WTC11 (cell line): ENCODE measurements around the gene SCEL. TPM values are rescaled to one million over a fixed set of nuclear protein-coding genes. Genes with fewer than 3 reads are reported as not detected.

Experiments used
- ATAC-seq: fragments of 200-7000 bp; cut with Tn5 transposase; 2 replicates; pipeline ENCODE4 v1.10.0; 2021; ENCODE audit warnings: mild to moderate bottlenecking, moderate library complexity
- CTCF ChIA-PET: fragments of 300-600 bp; sonication (Branson Sonifier 250); formaldehyde crosslinking; loops from one replicate; lab custom pipeline; 2021; ENCODE audit warnings: antibody characterized with exemption; lab: Charles Lee
- POLR2A ChIA-PET: fragments of 350-600 bp; sonication (Branson Sonifier 250); formaldehyde crosslinking; loops from one replicate; lab custom pipeline; 2021; ENCODE audit warnings: antibody characterized with exemption; lab: Charles Lee
- DNase-seq: peaks from one replicate; pipeline ENCODE4 v3.0.0; 2021; ENCODE audit warnings: low spot score
- H3K27ac Mint-ChIP-seq: 2 replicates; pipeline ENCODE4 v1.8.0; 2021; ENCODE audit warnings: mixed read lengths
- H3K27me3 Mint-ChIP-seq: 2 replicates; pipeline ENCODE4 v1.8.0; 2021; ENCODE audit warnings: low read depth, mild to moderate bottlenecking, moderate library complexity, mixed read lengths
- H3K36me3 Mint-ChIP-seq: 2 replicates; pipeline ENCODE4 v1.8.0; 2021; ENCODE audit warnings: mixed read lengths
- H3K4me1 Mint-ChIP-seq: 2 replicates; pipeline ENCODE4 v1.8.0; 2022; ENCODE audit warnings: mixed read lengths
- H3K4me3 Mint-ChIP-seq: 2 replicates; pipeline ENCODE4 v1.8.0; 2021; ENCODE audit warnings: mild to moderate bottlenecking, moderate library complexity, mixed read lengths
- H3K9me3 Mint-ChIP-seq: 2 replicates; pipeline ENCODE4 v1.8.0; 2021; ENCODE audit warnings: mixed read lengths
- ATF2 ChIP-seq: sonication (generic); formaldehyde crosslinking; IDR thresholded peaks from 2 replicates; pipeline ENCODE4 v1.8.1; 2022; ENCODE audit warnings: low read depth, missing genetic modification reagents, borderline replicate concordance
- CREB1 ChIP-seq: sonication (generic); formaldehyde crosslinking; IDR thresholded peaks from 2 replicates; pipeline ENCODE4 v1.8.0; 2023; ENCODE audit warnings: mild to moderate bottlenecking, missing genetic modification reagents
- ESRRA ChIP-seq: sonication (generic); formaldehyde crosslinking; IDR thresholded peaks from 2 replicates; pipeline ENCODE4 v1.8.1; 2022; ENCODE audit warnings: mild to moderate bottlenecking, missing genetic modification reagents, borderline replicate concordance
- IRF1 ChIP-seq: sonication (generic); formaldehyde crosslinking; IDR thresholded peaks from 2 replicates; pipeline ENCODE4 v1.8.0; 2023; ENCODE audit warnings: missing genetic modification reagents
- KAT7 ChIP-seq: sonication (generic); formaldehyde crosslinking; IDR thresholded peaks from 2 replicates; pipeline ENCODE4 v1.8.1; 2023; ENCODE audit warnings: missing genetic modification reagents, mild to moderate bottlenecking, borderline replicate concordance
- OVOL2 ChIP-seq: fragments of 250-450 bp; sonication (Bioruptor Pico); IDR thresholded peaks from 2 replicates; pipeline ENCODE4 v1.9.0; 2021; ENCODE audit warnings: mild to moderate bottlenecking, borderline replicate concordance
- RORB ChIP-seq: fragments of 250-450 bp; sonication (Bioruptor Pico); IDR thresholded peaks from 2 replicates; pipeline ENCODE4 v1.9.0; 2021; ENCODE audit warnings: mild to moderate bottlenecking
- STAT6 ChIP-seq: sonication (generic); formaldehyde crosslinking; conservative IDR thresholded peaks from 2 replicates; pipeline ENCODE4 v1.8.1; 2023; ENCODE audit warnings: mild to moderate bottlenecking, low read depth, missing genetic modification reagents, moderate library complexity
- TCF7 ChIP-seq: sonication (generic); formaldehyde crosslinking; IDR thresholded peaks from 2 replicates; pipeline ENCODE4 v1.8.0; 2022; ENCODE audit warnings: mild to moderate bottlenecking, low read depth, missing genetic modification reagents, moderate library complexity
- TEAD4 ChIP-seq: sonication (generic); formaldehyde crosslinking; IDR thresholded peaks from 2 replicates; pipeline ENCODE4 v1.8.0; 2022; ENCODE audit warnings: mild to moderate bottlenecking, missing genetic modification reagents
- ZBTB43 ChIP-seq: sonication (generic); formaldehyde crosslinking; IDR thresholded peaks from 2 replicates; pipeline ENCODE4 v1.8.1; 2023; ENCODE audit warnings: mild to moderate bottlenecking, missing genetic modification reagents
- ZNF121 ChIP-seq: sonication (generic); formaldehyde crosslinking; IDR thresholded peaks from 2 replicates; pipeline ENCODE4 v1.8.0; 2023; ENCODE audit warnings: missing genetic modification reagents
- total RNA-seq: library from RNA; stranded (reverse); gene quantifications from 3 replicates; pipeline ENCODE4 v1.2.3, GENCODE V29; 2021
- TF ChIP-seq, protein P1 (sequence below): sonication (generic); formaldehyde crosslinking; IDR thresholded peaks from 2 replicates; pipeline ENCODE4 v1.8.1; 2022; ENCODE audit warnings: mild to moderate bottlenecking, missing genetic modification reagents, moderate library complexity, borderline replicate concordance
- TF ChIP-seq, protein P2 (sequence below): sonication (generic); formaldehyde crosslinking; IDR thresholded peaks from 2 replicates; pipeline ENCODE4 v1.8.0; 2023; ENCODE audit warnings: missing genetic modification reagents, mild to moderate bottlenecking, borderline replicate concordance
- TF ChIP-seq, protein P3 (sequence below): fragments of 200-600 bp; IDR thresholded peaks from 2 replicates; pipeline ENCODE4 v1.8.0; 2022; ENCODE audit warnings: antibody characterized with exemption

The SCEL gene
- total RNA-seq, 1 experiment from 2014 or later, result not detected

DNA sequence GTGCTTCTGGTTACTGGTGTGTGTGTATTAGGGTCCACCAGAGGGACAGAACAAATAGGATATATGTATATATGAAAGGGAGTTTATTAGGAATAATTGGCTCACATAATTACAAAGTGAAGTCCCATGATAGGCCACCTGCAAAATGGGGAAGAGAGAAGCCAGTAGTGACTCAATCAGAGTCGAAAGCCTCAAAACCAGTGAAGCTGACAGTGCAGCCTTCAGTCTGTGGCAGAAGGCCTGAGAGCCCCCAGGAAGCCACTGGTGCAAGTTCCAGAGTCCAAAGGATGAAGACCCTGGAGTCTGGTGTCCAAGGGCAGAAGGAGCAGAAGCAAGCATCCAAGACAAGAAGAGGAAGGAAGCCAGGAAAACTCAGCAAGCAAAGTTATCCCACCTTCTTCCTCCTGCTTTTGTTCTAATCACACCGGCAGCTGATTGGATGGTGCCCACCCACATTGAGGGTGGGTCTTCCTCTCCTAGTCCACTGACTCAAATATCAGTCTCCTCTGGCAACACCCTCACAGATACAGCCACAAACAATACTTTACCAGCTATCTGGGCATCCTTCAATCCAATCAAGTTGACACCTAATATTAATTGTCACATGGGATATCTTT, 21.7 kb upstream of the SCEL start (continued):
- TF ChIP-seq, protein P1, sequence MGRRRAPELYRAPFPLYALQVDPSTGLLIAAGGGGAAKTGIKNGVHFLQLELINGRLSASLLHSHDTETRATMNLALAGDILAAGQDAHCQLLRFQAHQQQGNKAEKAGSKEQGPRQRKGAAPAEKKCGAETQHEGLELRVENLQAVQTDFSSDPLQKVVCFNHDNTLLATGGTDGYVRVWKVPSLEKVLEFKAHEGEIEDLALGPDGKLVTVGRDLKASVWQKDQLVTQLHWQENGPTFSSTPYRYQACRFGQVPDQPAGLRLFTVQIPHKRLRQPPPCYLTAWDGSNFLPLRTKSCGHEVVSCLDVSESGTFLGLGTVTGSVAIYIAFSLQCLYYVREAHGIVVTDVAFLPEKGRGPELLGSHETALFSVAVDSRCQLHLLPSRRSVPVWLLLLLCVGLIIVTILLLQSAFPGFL (CRISPR knock-in tag), result no peak
- no peak for TF ChIP-seq OVOL2 (CRISPR knock-in tag)
- no peak for TF ChIP-seq CREB1 (CRISPR knock-in tag)

DNA sequence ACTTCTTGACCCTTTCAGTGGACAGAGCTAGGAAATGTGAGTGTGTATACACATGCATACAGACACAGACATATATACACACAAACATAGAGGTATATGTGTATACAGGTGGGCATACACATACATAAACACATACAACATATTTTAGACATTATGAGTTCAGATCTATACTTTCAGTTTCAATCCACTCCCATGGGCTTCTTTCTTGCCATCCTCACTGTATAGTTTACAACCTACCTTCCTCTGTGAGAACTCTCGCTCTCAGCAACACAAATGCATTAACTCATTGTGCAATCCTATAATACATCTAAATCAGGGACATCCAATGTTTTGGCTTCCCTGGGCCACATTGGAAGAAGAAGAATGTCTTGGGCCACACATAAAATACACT, 21.2 kb upstream of the SCEL start:
- ChIA-PET CTCF (no interaction called here), POLR2A (no interaction called here)
- no peak overlapping the region for H3K27ac Mint-ChIP-seq
- H3K4me3 Mint-ChIP-seq, result no peak overlapping the region
- ATAC-seq (no peak), DNase-seq (no peak)
- H3K9me3 Mint-ChIP-seq, result no peaks in the 10 kb centered on the region
- no peaks in the 10 kb centered on the region for H3K27me3 Mint-ChIP-seq
- peaks cover 4% of the 10 kb centered on the region; the same call in 1 of the 2 replicates for H3K4me1 Mint-ChIP-seq
- TF ChIP-seq, protein P2, sequence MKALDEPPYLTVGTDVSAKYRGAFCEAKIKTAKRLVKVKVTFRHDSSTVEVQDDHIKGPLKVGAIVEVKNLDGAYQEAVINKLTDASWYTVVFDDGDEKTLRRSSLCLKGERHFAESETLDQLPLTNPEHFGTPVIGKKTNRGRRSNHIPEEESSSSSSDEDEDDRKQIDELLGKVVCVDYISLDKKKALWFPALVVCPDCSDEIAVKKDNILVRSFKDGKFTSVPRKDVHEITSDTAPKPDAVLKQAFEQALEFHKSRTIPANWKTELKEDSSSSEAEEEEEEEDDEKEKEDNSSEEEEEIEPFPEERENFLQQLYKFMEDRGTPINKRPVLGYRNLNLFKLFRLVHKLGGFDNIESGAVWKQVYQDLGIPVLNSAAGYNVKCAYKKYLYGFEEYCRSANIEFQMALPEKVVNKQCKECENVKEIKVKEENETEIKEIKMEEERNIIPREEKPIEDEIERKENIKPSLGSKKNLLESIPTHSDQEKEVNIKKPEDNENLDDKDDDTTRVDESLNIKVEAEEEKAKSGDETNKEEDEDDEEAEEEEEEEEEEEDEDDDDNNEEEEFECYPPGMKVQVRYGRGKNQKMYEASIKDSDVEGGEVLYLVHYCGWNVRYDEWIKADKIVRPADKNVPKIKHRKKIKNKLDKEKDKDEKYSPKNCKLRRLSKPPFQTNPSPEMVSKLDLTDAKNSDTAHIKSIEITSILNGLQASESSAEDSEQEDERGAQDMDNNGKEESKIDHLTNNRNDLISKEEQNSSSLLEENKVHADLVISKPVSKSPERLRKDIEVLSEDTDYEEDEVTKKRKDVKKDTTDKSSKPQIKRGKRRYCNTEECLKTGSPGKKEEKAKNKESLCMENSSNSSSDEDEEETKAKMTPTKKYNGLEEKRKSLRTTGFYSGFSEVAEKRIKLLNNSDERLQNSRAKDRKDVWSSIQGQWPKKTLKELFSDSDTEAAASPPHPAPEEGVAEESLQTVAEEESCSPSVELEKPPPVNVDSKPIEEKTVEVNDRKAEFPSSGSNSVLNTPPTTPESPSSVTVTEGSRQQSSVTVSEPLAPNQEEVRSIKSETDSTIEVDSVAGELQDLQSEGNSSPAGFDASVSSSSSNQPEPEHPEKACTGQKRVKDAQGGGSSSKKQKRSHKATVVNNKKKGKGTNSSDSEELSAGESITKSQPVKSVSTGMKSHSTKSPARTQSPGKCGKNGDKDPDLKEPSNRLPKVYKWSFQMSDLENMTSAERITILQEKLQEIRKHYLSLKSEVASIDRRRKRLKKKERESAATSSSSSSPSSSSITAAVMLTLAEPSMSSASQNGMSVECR (CRISPR knock-in tag), result no peak
- TF ChIP-seq ESRRA (CRISPR knock-in tag) (no peak), KAT7 (no peak), ZNF121 (CRISPR knock-in tag) (no peak), ATF2 (CRISPR knock-in tag) (no peak)
- TF ChIP-seq, protein P3, sequence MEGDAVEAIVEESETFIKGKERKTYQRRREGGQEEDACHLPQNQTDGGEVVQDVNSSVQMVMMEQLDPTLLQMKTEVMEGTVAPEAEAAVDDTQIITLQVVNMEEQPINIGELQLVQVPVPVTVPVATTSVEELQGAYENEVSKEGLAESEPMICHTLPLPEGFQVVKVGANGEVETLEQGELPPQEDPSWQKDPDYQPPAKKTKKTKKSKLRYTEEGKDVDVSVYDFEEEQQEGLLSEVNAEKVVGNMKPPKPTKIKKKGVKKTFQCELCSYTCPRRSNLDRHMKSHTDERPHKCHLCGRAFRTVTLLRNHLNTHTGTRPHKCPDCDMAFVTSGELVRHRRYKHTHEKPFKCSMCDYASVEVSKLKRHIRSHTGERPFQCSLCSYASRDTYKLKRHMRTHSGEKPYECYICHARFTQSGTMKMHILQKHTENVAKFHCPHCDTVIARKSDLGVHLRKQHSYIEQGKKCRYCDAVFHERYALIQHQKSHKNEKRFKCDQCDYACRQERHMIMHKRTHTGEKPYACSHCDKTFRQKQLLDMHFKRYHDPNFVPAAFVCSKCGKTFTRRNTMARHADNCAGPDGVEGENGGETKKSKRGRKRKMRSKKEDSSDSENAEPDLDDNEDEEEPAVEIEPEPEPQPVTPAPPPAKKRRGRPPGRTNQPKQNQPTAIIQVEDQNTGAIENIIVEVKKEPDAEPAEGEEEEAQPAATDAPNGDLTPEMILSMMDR, result no peak
- no peaks in the 10 kb centered on the region for H3K36me3 Mint-ChIP-seq

DNA sequence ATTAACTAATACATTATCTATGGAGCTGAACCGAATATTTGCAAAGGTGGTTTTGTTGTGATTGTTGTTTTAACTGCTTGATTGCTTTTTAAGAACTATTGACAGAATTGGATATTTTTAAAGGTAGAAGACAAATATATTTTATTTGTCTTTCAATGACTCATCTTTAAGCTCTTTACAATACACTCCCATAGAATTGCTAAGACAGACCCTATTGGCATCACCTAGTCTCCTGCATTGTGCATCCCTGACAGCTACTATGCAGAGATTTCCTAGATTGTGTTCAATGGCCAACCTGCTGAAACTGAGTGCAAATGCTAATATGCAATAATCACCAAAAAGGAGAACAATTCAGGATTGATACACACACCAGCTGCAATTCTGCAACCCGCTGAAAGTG, 19.7 kb upstream of the SCEL start:
- Mint-ChIP-seq H3K27me3 (no peaks in the 10 kb centered on the region), H3K27ac (no peak overlapping the region), H3K4me1 (peaks cover 4% of the 10 kb centered on the region; the same call in 1 of the 2 replicates), H3K9me3 (no peaks in the 10 kb centered on the region), H3K36me3 (no peaks in the 10 kb centered on the region), H3K4me3 (no peak overlapping the region)
- peak; percentile 24; the same call in 1 of the 2 replicates for ATAC-seq
- DNase-seq, result no peak
- CTCF ChIA-PET, result interaction anchor here (0.8 to 1.0 kb wide), 3 partner anchors 38 to 466 kb away, joined by 3 read pairs; no protein-coding TSS in a partner anchor
- POLR2A ChIA-PET, result interaction anchor here (0.6 kb wide), 1 partner anchor 138 kb away, joined by 8 read pairs; no protein-coding TSS in a partner anchor
- no peak for TF ChIP-seq ZBTB43
- no peak for TF ChIP-seq ATF2 (CRISPR knock-in tag)
- TF ChIP-seq STAT6, result no peak
- TF ChIP-seq IRF1 (CRISPR knock-in tag), result no peak
- no peak for TF ChIP-seq RORB
- TF ChIP-seq TCF7, result no peak
- TF ChIP-seq TEAD4 (CRISPR knock-in tag), result no peak
